GM19324 (cell line): ENCODE results near the gene ZDHHC3.
"Not testable (repeated sequence)": the region's sequence is repeated elsewhere in the genome, so short reads cannot be mapped to it uniquely, and the experiment has no call there.

Source experiments
- ATAC-seq: cut with Tn5 transposase; IDR thresholded peaks from one replicate; pipeline ENCODE4 v1.9.1; 2021; ENCODE audit warnings: mild to moderate bottlenecking, moderate library complexity; ENCODE audit not compliant: unreplicated experiment, low FRiP score

The ZDHHC3 gene

DNA sequence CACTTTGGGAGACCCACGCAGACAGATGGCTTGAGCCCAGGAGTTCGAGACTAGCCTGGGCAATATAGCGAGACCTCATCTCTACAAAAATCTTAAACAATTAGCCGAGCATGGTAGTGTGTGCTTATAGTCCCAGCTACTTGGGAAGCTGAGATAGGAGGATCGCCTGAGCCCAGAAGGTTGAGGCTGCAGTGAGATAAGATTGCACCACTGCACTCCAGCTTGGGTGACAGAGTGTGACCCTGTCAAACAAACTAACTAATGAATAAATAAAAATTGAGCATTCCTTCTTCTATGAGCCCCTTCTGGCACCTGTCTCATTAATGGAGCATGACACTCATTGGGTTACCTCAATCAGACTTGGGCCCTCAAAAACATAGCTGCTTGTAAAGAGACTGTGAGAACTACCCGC is 7.5 kb downstream of the ZDHHC3 start:
- ATAC-seq: no peak

DNA sequence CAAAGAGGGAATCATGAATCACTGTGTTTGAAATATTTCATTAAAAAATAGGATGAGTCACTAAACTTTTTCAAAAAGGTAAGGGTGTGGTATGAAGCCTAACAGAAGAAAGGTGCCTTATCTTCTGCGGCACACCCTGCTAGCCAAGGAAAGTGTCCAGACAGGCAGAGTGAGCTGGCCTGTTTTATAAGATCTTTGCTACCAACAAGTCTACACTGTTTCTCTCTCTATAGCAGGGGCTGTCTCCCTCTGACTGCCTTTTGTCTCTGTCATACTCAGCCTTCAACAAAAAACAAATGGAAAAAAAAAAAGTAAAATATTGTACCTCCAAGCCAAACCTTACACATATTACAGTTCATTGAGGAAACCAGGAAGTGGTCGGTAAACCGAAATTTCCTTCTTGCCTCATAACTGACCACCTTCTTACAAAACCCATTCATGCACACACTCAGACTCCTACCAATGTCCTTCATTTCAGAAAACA is 9.1 kb downstream of the ZDHHC3 start:
- ATAC-seq: no peak

- no peak for ATAC-seq
Observed at GRCh38 chr3:44965165-44965564, 10.8 kb downstream of the ZDHHC3 start.

GRCh38 chr3:44963571-44964325 is 12.2 kb downstream of the ZDHHC3 start:
- ATAC-seq: no peak

GRCh38 chr3:44962621-44963393 is 13.2 kb downstream of the ZDHHC3 start:
- ATAC-seq: no peak

GRCh38 chr3:44961888-44962287 is 14.1 kb downstream of the ZDHHC3 start:
- ATAC-seq: no peak

- no peak for ATAC-seq
Observed at GRCh38 chr3:44960387-44961026, 15.5 kb downstream of the ZDHHC3 start.

- no peak for ATAC-seq
Observed at GRCh38 chr3:44958386-44958785, 17.6 kb downstream of the ZDHHC3 start.

- ATAC-seq: no peak
Observed at GRCh38 chr3:44957986-44958385, 18.0 kb downstream of the ZDHHC3 start.

- no peak for ATAC-seq
Observed at GRCh38 chr3:44955917-44956316, 20.1 kb downstream of the ZDHHC3 start.

GRCh38 chr3:44954962-44955361 is 21.0 kb downstream of the ZDHHC3 start:
- ATAC-seq: no peak

- ATAC-seq: no peak
Observed at GRCh38 chr3:44954304-44954703, 21.7 kb downstream of the ZDHHC3 start.

DNA sequence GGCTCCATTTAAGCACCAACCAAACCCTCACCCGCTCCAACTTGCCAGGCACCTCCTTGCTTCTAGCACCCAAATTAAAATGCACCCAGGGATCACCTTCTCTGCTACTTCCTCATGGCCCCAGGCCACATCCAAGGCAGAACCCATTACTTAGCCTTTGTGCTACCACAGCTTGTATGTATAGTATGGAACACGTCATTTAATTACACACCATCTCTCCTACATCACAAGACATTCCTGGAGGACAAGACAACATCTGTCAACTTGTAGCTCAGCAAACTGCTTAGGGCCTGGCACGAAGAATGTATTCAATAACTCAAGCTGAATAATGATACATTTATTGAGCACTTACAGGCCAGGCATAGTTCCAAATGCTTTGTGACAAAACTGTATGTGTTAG is 23.3 kb downstream of the ZDHHC3 start:
- no peak for ATAC-seq

- ATAC-seq: no peak
Observed at GRCh38 chr3:44950275-44950734, 25.7 kb downstream of the ZDHHC3 start.

- ATAC-seq: not testable (repeated sequence)
Observed at GRCh38 chr3:44949770-44950169, 26.2 kb downstream of the ZDHHC3 start.

DNA sequence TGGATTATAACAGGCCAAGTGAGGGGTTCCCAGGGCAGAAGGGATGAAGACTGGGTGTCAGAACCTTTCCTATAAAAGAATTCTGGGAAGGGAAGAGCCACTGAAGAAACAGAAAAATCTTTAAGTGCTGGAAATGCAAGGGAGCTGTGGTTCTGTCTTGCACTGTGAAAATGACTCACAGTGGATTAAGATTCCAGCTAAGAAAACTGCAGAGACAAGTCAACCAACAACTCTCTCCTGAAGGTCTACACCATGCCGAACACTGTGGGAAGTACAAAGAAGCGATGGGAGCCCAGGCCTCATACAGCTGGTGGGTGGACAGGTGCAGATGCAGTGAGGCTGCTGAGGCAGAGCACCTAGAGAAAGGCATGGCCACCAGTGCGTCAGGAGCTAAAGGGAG is 27.7 kb downstream of the ZDHHC3 start:
- ATAC-seq: no peak

DNA sequence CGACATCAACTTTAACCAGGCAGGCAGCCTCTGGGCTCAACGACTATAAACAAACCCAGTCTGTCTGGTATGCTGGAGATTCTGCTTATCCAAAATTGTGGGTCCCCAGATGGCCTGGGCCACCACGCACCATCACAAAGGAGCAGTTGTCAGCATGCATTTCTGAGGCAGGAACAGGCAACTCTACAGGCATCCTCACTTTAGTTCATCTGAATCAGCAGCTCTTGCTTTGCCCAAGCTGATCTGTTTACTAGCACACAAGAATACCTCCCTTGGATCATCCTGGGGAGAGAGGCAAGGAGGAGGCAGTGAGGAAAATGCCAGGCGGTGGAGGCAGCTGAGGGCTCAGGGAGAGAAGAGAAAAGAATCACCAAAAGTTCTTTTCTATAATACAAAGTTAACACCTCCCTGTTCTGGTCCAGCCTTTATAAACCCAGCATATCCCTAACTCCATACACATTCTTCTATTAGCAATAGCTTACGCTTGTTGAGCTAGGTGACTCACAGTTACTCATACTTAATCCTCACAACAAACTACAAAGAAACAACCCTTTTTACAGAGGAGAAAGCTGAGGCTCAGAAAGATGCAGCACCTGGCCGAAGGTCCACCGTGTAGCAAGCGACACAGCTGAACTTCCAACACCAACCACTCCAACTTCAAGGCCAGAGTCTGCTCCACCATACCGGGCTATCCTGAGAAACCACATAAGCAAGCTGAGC is 33.6 kb downstream of the ZDHHC3 start:
- ATAC-seq: no peak

DNA sequence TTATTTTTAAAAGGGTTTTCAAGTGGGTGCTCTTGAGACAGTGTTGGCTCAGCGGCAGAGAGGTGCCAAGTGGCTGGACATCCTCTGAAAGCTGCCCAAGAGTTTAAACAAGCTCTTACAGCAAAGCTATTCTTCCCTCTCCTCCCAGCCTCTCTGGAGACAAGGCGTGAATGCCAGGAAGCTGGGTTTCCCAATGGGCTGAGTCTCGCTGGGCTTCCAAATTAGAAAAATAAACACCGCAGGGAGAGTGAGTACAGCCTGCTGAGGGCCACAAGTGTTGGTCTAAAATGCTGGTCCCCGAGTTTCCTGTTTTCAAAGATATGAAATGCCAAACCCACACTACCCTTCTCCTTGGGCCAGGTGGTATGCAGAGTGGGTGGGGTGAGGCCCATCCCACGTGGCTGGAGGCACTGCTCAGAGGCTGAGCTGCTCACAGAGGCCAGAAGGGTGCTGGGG is 36.4 kb downstream of the ZDHHC3 start:
- no peak for ATAC-seq

DNA sequence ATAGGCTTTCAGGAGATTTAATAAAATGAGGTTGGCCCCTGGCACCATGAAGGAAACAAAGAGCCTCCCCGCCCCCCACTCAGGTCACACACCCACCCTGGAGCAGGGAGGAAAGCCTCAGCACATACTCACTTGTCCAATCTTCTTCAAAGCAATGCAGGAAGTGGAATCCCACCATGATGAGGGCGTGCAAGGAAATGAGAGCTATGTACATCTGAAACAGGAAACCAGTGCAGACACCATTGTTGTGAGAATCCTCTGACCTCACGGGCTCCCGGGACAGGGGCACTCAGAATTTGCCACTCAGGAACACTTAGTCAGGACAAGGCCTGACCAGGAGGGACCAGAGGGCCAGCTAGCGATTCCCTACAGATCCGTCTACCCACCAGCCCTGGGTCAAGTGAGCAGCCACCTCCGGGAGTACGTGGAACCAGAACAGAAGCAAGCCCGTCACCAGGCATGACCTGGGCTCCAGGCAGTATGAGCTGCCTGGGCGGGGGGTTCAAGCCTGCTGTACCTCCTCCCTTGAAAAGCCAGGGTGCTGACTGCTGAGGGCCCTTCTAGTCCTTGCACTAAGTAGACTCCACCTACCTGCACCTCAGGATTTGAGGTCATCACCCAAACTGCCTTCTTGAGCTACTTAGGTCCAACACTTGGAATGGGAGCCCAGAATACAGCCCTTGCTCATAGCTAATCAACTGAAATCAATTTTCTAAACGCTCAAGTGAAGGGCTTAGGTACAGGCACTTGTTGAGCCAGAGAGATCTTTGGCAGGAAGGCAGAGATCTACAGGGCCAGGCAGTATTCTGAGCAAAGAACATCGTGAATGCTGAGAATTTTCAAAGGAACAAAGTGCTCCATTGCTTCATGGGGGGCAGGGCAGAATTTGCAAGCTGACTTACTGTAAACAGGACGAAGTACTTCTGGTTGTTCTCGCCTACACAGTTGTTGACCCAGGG is 42.7 kb downstream of the ZDHHC3 start:
- no peak for ATAC-seq
